GM21390 (cell line): Measurements from ENCODE around the gene ESRRG.
"Not testable (repeated sequence)": the region's sequence is repeated elsewhere in the genome, so short reads cannot be mapped to it uniquely, and the experiment has no call there.

Source experiments
- ATAC-seq: cut with Tn5 transposase; IDR thresholded peaks from one replicate; pipeline ENCODE4 v1.9.1; 2021; ENCODE audit not compliant: unreplicated experiment

Gene ESRRG

DNA sequence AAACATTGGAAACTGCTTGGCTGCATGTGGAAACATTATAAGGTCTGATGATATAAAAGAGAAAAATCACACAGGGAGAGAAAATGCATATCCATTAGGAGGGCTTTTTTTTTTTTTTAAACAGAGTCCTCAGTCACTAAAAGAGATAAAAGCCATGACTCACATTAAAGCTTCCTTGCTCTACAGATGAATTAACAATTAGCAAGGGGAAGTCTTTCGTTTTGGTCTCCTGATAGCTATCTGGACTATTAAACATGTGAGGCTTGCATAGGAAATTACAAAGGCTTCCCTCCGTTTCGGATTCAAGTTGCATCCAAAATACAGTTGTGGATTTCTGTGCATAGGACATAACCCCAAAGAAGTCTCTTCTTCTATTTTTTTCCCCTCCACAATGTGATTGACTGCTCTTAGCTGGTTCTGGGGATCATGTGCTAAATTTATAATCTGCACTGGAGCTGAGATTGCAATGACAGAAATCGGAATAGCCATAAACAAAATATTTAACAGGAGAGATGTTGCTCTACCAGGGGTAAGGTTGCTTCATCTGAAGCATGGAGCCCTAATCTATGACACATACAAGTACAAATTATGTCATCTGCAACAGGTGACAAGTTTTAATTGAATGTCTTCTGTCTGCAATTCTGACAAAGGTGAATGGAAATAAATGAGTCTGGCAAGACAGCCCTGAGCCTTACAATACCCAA lies 146.8 kb downstream of the ESRRG start:
- ATAC-seq: no peak

DNA sequence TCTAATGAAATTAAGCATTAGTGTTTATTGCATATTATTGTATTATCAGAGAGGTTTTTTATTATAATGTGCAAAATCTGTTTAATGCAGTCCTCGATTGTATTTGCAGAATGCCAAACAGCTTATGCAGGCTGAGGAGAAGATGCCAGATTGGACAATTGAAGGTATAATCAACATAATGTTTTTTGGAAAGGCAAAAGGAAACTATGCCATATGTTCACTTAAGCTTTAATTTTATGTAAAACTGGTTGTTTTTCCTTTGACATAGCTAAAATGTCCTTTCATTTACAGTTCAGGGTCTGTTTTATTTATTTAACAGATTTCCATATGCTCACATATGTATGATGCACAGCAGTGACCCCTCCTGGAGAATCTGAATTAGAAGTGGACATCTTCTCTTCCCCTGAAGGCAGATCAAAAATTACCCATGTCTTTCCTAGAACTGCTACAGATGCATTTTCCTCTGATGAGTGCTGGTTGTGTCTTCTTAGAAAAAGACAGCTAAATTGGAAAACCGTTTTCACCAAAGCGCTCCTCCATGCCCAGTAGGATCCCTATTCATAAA lies 156.5 kb downstream of the ESRRG start:
- ATAC-seq: no peak

- ATAC-seq: no peak
Measured at GRCh38 chr1:216563087-216563486, 160.1 kb downstream of the ESRRG start.

- ATAC-seq: no peak
Measured at GRCh38 chr1:216562383-216562782, 160.8 kb downstream of the ESRRG start.

- no peak for ATAC-seq
Measured at GRCh38 chr1:216560527-216560926, 162.7 kb downstream of the ESRRG start.

GRCh38 chr1:216559359-216559758 lies 163.9 kb downstream of the ESRRG start:
- ATAC-seq: no peak

GRCh38 chr1:216555653-216556052 lies 167.6 kb downstream of the ESRRG start:
- ATAC-seq: no peak

DNA sequence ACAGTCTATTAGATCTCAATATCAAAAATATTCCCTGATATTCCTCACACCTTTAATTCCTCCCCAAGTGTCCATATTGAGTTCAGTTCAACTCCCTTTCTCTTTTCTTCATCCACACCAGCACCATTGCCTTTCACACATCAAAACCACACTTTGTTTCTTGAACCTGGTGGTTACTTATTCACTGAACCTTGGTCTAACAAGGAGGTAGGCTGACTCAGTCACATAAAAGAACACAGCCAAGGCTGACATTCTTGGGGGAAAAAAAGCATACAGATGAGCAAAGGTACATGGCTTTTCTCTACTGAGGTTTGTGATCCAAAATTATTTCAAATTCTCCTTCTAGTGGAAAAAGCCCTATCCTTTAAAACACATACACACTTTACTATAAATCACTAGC lies 168.3 kb downstream of the ESRRG start:
- no peak for ATAC-seq

DNA sequence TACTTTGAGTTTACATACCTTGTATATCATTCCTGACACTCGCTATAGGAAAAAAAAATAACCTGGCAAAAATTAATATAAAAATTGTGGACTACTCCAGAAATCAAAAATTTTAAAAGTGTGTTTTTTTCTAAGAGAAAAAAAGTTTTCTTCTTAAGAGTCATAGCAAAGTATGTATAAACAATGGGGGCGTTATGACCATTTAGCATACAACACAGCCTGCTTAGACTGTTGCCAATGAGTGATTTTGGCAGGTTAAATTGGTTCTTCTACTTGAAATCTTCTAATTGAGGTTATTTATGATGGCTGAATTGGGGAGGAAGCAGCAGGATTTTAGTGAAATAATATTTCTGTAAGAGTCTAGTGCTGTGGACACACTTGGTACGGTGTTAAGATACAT lies 169.5 kb downstream of the ESRRG start:
- ATAC-seq: no peak

- no peak for ATAC-seq
Measured at GRCh38 chr1:216553040-216553439, 170.2 kb downstream of the ESRRG start.

DNA sequence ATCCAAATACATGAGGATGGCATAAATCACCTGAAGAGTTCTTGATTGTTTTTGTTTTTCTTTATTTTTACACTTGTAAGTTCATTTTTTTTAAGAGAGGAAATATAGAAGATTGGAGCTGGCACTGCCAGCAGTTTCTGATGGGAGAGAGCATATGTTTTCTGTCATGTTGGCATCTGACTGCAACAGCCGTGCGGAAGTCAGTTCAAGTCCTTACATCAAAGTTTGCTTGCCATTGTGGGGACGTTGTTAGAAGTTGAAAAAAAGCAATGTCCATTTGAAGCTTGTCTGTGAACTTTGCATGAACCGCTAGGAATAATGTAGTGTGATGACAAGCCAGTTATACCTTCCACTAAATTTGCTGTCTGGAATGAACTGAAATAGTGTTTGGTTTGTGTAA lies 173.4 kb downstream of the ESRRG start:
- ATAC-seq: no peak

GRCh38 chr1:216542741-216543140 lies 180.5 kb downstream of the ESRRG start:
- no peak for ATAC-seq

DNA sequence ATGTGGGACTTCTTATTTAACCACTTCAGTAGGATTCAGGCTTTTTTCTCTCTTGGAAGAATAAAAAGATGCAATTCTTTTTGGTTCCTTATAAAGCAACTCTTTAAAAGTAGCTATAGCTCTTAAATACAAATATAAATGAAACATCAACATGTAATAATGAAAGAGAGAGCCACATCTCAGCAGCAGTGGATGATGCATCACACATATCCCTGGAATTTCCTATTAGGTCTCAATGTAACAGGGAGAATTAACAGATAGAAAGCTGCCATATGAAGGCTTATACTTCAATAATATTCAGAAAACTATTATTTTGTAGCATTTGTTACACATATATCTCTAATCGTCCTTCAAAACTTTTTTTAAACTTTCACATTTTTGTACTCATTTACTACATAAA lies 181.0 kb downstream of the ESRRG start:
- no peak for ATAC-seq

DNA sequence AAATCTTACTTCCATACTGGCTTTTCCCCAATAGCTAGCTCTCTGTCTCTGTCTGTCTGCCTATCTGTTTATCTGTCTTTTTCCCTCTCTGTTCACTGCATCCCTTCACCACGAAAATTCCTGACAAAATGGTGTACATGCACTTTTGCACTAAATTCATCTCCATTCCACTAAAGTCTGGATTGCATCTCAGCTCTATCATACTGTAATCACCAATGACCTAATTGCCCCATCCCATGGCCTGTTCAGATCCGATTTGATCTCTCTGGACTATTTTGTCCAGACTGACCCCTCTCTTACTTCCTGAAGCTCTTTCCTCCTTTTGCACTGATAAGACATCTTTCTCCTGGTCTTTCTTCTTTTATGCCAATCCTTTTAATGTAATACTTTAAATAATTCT lies 187.5 kb downstream of the ESRRG start:
- no peak for ATAC-seq

DNA sequence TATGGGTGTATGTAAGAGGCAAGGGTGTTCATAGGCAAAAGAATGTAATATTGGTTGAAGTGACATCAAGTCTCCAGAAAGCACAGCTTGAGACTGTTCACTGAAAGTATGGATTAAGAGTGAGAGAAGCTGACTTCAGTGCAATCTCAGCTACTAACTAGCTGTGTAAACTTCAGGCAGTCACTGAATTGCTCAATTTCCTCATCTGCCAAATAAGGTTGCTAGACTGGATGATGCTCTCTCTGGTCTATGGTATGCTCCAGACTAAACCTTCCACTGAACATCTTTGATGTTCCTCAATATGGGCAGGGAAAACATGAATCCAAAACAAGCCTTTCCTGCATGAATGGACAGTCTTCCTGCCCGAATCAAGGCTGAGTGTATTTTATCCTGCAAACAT lies 188.2 kb downstream of the ESRRG start:
- no peak for ATAC-seq

GRCh38 chr1:216533776-216534175 lies 189.5 kb downstream of the ESRRG start:
- ATAC-seq: no peak

DNA sequence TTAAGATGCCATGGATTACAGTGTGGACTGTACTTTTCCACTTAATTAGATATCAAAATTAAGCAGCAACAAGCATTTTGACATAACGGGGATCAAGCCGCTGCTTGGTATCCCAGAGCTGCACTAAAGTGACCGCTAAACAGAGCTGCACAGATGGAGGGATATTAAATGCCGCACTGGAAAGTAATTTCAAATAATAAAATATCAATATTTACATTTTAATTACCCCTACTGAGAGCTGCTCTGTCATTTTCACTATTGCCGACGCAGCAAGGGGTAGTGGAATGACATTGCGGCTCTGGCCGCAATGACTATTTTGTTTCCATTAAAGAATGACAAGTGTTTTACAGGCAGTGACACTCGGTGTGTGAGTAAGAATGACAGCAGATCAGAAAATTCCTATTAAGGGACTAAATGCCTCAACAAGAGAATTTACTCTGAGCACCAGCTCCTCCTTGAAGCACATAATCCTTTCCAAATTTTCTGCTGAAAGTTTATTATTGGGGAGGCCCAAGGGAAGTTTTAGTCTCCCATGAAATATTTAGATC lies 190.9 kb downstream of the ESRRG start:
- no peak for ATAC-seq

- peak; percentile 38 for ATAC-seq
Measured at GRCh38 chr1:216531263-216532239, 191.7 kb downstream of the ESRRG start.

DNA sequence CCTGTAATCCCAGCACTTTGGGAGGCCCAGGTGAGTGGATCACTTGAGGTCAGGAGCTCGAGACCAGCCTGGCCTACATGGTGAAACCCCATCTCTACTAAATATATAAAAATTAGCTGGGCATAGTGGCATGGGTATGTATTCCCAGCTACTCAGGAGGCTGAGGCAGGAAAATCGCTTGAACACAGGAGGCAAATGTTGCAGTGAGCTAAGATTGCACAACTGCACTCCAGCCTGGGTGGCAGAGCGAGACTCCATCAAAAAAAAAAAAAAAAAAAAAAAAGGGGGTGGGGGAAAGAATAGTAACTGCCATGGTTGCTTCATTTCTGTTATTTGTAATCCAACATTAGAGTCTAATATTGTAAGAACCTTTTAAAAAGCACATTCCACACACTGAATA lies 193.4 kb downstream of the ESRRG start:
- not testable (repeated sequence) for ATAC-seq

- peak; percentile 94 for ATAC-seq
Measured at GRCh38 chr1:216528816-216529215, 194.4 kb downstream of the ESRRG start.

GRCh38 chr1:216523449-216524190 lies 199.6 kb downstream of the ESRRG start:
- no peak for ATAC-seq
